GM18951 (cell line): ENCODE data around the gene CRLF2.

Experiments used
- POLR2A ChIP-seq: IDR thresholded peaks from 4 replicates; pipeline ENCODE4 v1.6.1; 2011; ENCODE audit warnings: mild to moderate bottlenecking; ENCODE audit not compliant: insufficient read length, insufficient read depth; ENCODE audit errors: extremely low read depth
- in situ Hi-C: fragments of 300-500 bp; cut with MboI; formaldehyde crosslinking; loops from one replicate; pipeline ENCODE4 v1.12.0; 2022; ENCODE audit warnings: low sequenced_read_pairs, mixed read lengths, inconsistent platforms; ENCODE audit not compliant: unreplicated experiment

Gene CRLF2

DNA sequence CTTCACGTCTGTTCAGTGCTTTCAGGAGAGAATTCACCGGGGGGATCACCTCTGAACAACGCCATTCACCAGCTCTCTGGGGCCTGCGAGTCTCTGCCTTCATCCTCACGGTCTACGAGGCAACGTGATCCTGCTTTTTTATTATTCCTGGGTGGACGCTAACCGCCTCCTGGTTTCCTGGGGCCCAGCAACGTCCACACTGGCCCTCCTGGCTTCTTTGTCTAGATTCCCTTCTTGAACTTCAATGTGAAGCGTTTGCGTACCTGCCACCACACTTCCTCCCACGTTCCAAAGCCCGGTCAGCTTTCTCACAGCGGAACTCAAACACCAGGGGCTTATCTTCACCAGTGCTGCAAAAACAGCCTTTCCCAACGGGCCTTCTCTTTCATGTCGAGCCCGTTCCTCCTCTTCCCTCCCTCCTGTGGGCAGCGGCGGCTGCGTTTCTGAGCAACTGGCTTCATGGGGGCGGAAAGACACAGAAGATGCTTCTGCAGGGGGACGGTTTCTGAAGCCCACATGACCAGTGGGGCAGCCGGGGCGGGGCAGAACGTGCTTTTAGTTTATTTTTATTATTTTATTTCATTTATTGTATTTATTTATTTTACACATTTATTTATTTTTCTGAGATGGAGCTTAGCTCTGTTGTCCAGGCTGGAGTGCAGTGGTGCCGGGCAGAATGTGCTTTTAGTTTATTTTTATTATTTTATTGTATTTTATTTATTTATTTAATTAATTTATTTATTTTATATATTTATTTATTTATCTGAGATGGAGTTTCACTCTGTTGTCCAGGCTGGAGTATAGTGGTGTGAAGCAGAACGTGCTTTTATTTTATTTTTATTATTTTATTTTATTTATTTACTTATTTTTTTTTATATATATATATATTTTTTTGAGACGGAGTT lies 64.6 kb downstream of the CRLF2 start:
- in situ Hi-C loops = no loop called here
- TF ChIP-seq POLR2A = no peak

DNA sequence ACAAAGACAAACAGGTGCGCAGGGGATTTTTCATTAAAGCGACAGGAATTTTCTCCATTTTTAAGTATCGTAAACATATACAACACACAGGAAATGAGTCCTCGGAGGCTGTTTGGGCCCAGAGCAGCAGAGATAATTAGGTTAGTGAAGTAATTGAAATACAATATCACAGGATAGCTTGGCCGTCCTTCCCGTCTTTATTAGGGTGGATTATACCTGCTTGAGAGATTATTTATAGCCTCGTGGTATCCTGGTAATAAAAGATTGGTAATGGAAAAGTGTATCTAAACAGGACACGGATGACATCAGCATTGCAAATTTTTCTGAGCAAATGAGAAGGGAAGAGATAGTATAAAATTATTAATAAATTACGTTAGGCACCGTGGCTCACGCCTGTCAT lies 68.2 kb downstream of the CRLF2 start:
- no peak for TF ChIP-seq POLR2A
- in situ Hi-C loops = no loop called here
